Adrenal gland (tissue), 5 donors: ENCODE measurements around the gene DGKG.

Source experiments
- POLR2A ChIP-seq, 2 donors: fragments of 450-650 bp; IDR thresholded peaks; one replicate each; pipeline ENCODE4 v1.6.1; 2017; ENCODE audit warnings: antibody characterized with exemption in 2 of 2, mild to moderate bottlenecking in 2 of 2, moderate library complexity in 1 of 2
- TF ChIP-seq, protein P1 (sequence below), 6 experiments: fragments of 450-650 bp in 4 of 6; fragments of 200-600 bp in 2 of 6; sonication (generic) in 1 of 6; IDR thresholded peaks; 1 replicate in 5 of 6; 2 replicates in 1 of 6; pipeline versions ENCODE4 v1.5.1 to v1.8.0; 2016 to 2021; ENCODE audit warnings: antibody characterized with exemption in 6 of 6, mild to moderate bottlenecking in 2 of 6, moderate library complexity in 1 of 6
- donor health status: DM: no; HTN: no; CAD: no.

DNA sequence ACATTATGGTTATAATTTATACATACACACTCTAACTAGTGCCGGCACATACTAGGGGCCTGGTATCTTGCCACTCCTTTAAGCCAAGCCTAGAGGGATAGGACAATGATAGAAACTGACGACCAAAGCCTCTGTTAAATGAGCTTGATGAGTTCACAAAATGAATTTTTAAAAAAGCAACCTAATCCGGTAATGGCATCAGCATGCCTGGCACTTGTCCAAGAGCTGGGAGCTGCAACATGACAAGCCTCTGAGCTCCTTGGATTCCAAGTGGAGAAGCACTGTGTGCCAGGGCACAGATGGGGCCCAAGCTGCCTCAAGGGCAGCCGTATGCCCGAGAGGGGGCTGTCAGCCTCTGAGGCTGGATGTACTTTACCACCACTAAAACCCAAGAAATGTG, 262.9 kb downstream of the DGKG start:
- TF ChIP-seq, protein P1, sequence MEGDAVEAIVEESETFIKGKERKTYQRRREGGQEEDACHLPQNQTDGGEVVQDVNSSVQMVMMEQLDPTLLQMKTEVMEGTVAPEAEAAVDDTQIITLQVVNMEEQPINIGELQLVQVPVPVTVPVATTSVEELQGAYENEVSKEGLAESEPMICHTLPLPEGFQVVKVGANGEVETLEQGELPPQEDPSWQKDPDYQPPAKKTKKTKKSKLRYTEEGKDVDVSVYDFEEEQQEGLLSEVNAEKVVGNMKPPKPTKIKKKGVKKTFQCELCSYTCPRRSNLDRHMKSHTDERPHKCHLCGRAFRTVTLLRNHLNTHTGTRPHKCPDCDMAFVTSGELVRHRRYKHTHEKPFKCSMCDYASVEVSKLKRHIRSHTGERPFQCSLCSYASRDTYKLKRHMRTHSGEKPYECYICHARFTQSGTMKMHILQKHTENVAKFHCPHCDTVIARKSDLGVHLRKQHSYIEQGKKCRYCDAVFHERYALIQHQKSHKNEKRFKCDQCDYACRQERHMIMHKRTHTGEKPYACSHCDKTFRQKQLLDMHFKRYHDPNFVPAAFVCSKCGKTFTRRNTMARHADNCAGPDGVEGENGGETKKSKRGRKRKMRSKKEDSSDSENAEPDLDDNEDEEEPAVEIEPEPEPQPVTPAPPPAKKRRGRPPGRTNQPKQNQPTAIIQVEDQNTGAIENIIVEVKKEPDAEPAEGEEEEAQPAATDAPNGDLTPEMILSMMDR (IDR thresholded peaks at IDR 0.05): no peak
- TF ChIP-seq POLR2A (IDR thresholded peaks at IDR 0.05): peak in 1 of 2 donors; percentile 18
